Measurements from ENCODE around the gene ANKRD44.

Gene ANKRD44

GRCh38 chr2:197286805-197287595 is 23.6 kb downstream of the ANKRD44 start:
- DNase-seq = no peak

GRCh38 chr2:197285361-197285760 is 25.2 kb downstream of the ANKRD44 start:
- no peak for DNase-seq

- no peak for DNase-seq
These were observed 25.6 kb downstream of the ANKRD44 start for GRCh38 chr2:197284956-197285355.

GRCh38 chr2:197281421-197281820 is 29.2 kb downstream of the ANKRD44 start:
- DNase-seq = no peak

GRCh38 chr2:197280015-197280702 is 30.4 kb downstream of the ANKRD44 start:
- DNase-seq = no peak

GRCh38 chr2:197278799-197279763 is 31.5 kb downstream of the ANKRD44 start:
- no peak for DNase-seq

GRCh38 chr2:197277794-197278193 is 32.8 kb downstream of the ANKRD44 start:
- DNase-seq = no peak

GRCh38 chr2:197276156-197276555 is 34.4 kb downstream of the ANKRD44 start:
- no peak for DNase-seq

GRCh38 chr2:197274937-197275336 is 35.6 kb downstream of the ANKRD44 start:
- no peak for DNase-seq

- no peak for DNase-seq
These were observed 36.2 kb downstream of the ANKRD44 start for GRCh38 chr2:197274349-197274748.

GRCh38 chr2:197273485-197273884 is 37.1 kb downstream of the ANKRD44 start:
- DNase-seq = no peak

GRCh38 chr2:197270601-197271000 is 40.0 kb downstream of the ANKRD44 start:
- DNase-seq = no peak

GRCh38 chr2:197269815-197270214 is 40.8 kb downstream of the ANKRD44 start:
- no peak for DNase-seq

- DNase-seq = no peak
These were observed 41.6 kb downstream of the ANKRD44 start for GRCh38 chr2:197268786-197269584.

- DNase-seq = no peak
These were observed 44.1 kb downstream of the ANKRD44 start for GRCh38 chr2:197266477-197266876.

- DNase-seq = no peak
These were observed 44.7 kb downstream of the ANKRD44 start for GRCh38 chr2:197265924-197266323.

- no peak for DNase-seq
These were observed 45.5 kb downstream of the ANKRD44 start for GRCh38 chr2:197265036-197265435.

- no peak for DNase-seq
These were observed 46.2 kb downstream of the ANKRD44 start for GRCh38 chr2:197264332-197264731.

GRCh38 chr2:197263077-197263476 is 47.5 kb downstream of the ANKRD44 start:
- no peak for DNase-seq

GRCh38 chr2:197261808-197262226 is 48.8 kb downstream of the ANKRD44 start:
- no peak for DNase-seq

GRCh38 chr2:197259470-197259999 is 51.0 kb downstream of the ANKRD44 start:
- no peak for DNase-seq

- no peak for DNase-seq
These were observed 52.0 kb downstream of the ANKRD44 start for GRCh38 chr2:197258580-197258979.

Data from activated CD8-positive, alpha-beta memory T cell treated with anti-CD3 and anti-CD28 coated beads, Interleukin-2, amount 50 U/mL, for 48 hours (primary cell).